ENCODE data around the gene MCOLN3. TPM values are rescaled to one million over a fixed set of nuclear protein-coding genes. Genes with fewer than 3 reads are reported as not detected.
"Not testable (repeated sequence)": the region's sequence is repeated elsewhere in the genome, so short reads cannot be mapped to it uniquely, and the experiment has no call there.

The MCOLN3 gene
- polyA plus RNA-seq, 1 donor = 181 TPM

- H3K36me3 ChIP-seq (ENCODE audit: control insufficient read depth, insufficient read depth, low read length) = no peaks in the 10 kb centered on the region
- peaks cover 10% of the 10 kb centered on the region for H3K4me1 ChIP-seq (ENCODE audit: control insufficient read depth, insufficient read depth, low read length)
- no peak overlapping the region for H3K4me3 ChIP-seq (ENCODE audit: low read length)
- WGBS (ENCODE audit: insufficient coverage, low lambda C conversion rate) = 81% methylated on average over 5 of the region's 10 CpGs
- peaks cover 3% of the 10 kb centered on the region for H3K9me3 ChIP-seq (ENCODE audit: control insufficient read depth, low read depth, low read length)
- DNase-seq = no peak
- no peak overlapping the region for H3K27ac ChIP-seq (ENCODE audit: low read length)
- peaks cover 45% of the 10 kb centered on the region for H3K27me3 ChIP-seq (ENCODE audit: control insufficient read depth, insufficient read depth, low read length)
These were observed 52.6 kb downstream of the MCOLN3 start for GRCh38 chr1:84995484-84996334.

- peaks cover 11% of the 10 kb centered on the region for H3K27me3 ChIP-seq (ENCODE audit: control insufficient read depth, insufficient read depth, low read length)
- H3K4me3 ChIP-seq (ENCODE audit: low read length) = no peak overlapping the region
- WGBS (ENCODE audit: insufficient coverage, low lambda C conversion rate) = 75% methylated on average over 6 of the region's 8 CpGs
- no peaks in the 10 kb centered on the region for H3K4me1 ChIP-seq (ENCODE audit: control insufficient read depth, insufficient read depth, low read length)
- no peak for DNase-seq
- H3K36me3 ChIP-seq (ENCODE audit: control insufficient read depth, insufficient read depth, low read length) = no peaks in the 10 kb centered on the region
- no peaks in the 10 kb centered on the region for H3K9me3 ChIP-seq (ENCODE audit: control insufficient read depth, low read depth, low read length)
- no peak overlapping the region for H3K27ac ChIP-seq (ENCODE audit: low read length)
These were observed 57.0 kb downstream of the MCOLN3 start for GRCh38 chr1:84991097-84991920.

- Histone ChIP-seq H3K36me3 (ENCODE audit: control insufficient read depth, insufficient read depth, low read length) (no peaks in the 10 kb centered on the region), H3K4me1 (ENCODE audit: control insufficient read depth, insufficient read depth, low read length) (no peaks in the 10 kb centered on the region), H3K9me3 (ENCODE audit: control insufficient read depth, low read depth, low read length) (no peaks in the 10 kb centered on the region), H3K27me3 (ENCODE audit: control insufficient read depth, insufficient read depth, low read length) (peaks cover 2% of the 10 kb centered on the region), H3K27ac (ENCODE audit: low read length) (no peak overlapping the region), H3K4me3 (ENCODE audit: low read length) (no peak overlapping the region)
- DNase-seq = no peak
- no CpG with 5 or more reads among the region's 2 CpGs for WGBS (ENCODE audit: insufficient coverage, low lambda C conversion rate)
These were observed 59.7 kb downstream of the MCOLN3 start for GRCh38 chr1:84988588-84988987.

GRCh38 chr1:84986561-84986960, 61.7 kb downstream of the MCOLN3 start:
- H3K4me3 ChIP-seq (ENCODE audit: low read length); H3K27ac ChIP-seq (ENCODE audit: low read length); DNase-seq; H3K27me3 ChIP-seq (ENCODE audit: control insufficient read depth, insufficient read depth, low read length); H3K4me1 ChIP-seq (ENCODE audit: control insufficient read depth, insufficient read depth, low read length); H3K36me3 ChIP-seq (ENCODE audit: control insufficient read depth, insufficient read depth, low read length); H3K9me3 ChIP-seq (ENCODE audit: control insufficient read depth, low read depth, low read length): not testable (repeated sequence)
- whole genome bisulfite sequencing (ENCODE audit: insufficient coverage, low lambda C conversion rate) = 94% methylated on average over 3 of the region's 3 CpGs

- Histone ChIP-seq H3K4me1 (ENCODE audit: control insufficient read depth, insufficient read depth, low read length) (no peaks in the 10 kb centered on the region), H3K27me3 (ENCODE audit: control insufficient read depth, insufficient read depth, low read length) (no peaks in the 10 kb centered on the region), H3K9me3 (ENCODE audit: control insufficient read depth, low read depth, low read length) (no peaks in the 10 kb centered on the region), H3K36me3 (ENCODE audit: control insufficient read depth, insufficient read depth, low read length) (no peaks in the 10 kb centered on the region), H3K4me3 (ENCODE audit: low read length) (no peak overlapping the region), H3K27ac (ENCODE audit: low read length) (no peak overlapping the region)
- DNase-seq = no peak
These were observed 62.9 kb downstream of the MCOLN3 start for GRCh38 chr1:84985365-84985764.

DNA sequence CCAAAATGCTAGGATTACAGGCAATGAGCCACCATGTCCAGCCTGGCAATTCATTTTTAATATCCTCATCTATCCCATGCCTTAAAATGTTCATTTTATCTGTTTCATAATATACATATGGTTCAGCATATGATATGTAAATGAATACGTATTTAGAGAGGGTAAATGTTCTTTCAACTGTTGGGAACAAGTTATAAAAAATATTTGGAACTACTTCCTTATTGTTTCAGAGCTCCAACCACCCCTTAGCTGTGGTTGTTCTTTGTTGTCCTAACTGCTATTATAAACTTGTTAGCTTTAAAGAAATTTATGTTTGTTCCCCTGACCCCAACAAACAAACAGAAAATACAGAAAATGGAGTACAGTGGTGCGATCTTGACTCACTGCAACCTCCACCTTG, 65.9 kb downstream of the MCOLN3 start:
- H3K36me3 ChIP-seq (ENCODE audit: control insufficient read depth, insufficient read depth, low read length) = no peaks in the 10 kb centered on the region

DNA sequence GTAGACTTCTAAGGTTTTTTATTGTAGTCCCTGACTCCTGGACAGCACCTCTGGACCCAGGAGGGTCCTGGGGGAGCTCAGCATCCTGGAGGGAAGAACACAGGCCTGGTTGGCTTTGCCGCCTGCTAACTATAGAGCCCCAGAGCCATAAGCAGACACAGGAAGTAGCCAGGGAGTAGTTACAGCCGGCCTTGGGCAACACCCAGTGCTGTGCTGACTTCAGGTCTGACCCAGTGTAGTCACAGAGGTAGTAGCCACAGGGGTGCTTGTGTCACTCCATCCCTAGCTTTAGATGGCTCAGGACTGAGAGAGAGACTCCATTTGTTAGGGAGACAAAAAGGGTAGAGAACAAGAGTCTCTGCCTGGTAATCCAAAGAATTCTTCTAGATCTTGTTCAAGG, 73.3 kb downstream of the MCOLN3 start:
- H3K36me3 ChIP-seq (ENCODE audit: control insufficient read depth, insufficient read depth, low read length) = no peaks in the 10 kb centered on the region
- H3K27me3 ChIP-seq (ENCODE audit: control insufficient read depth, insufficient read depth, low read length) = no peaks in the 10 kb centered on the region
- no peaks in the 10 kb centered on the region for H3K4me1 ChIP-seq (ENCODE audit: control insufficient read depth, insufficient read depth, low read length)
- no peaks in the 10 kb centered on the region for H3K9me3 ChIP-seq (ENCODE audit: control insufficient read depth, low read depth, low read length)
- no CpG with 5 or more reads among the region's 2 CpGs for WGBS (ENCODE audit: insufficient coverage, low lambda C conversion rate)
- no peak overlapping the region for H3K27ac ChIP-seq (ENCODE audit: low read length)
- no peak overlapping the region for H3K4me3 ChIP-seq (ENCODE audit: low read length)
- no peak for DNase-seq

More for the DNA sequence above, 65.9 kb downstream of the MCOLN3 start:
- H3K9me3 ChIP-seq (ENCODE audit: control insufficient read depth, low read depth, low read length) = no peaks in the 10 kb centered on the region
- no peaks in the 10 kb centered on the region for H3K4me1 ChIP-seq (ENCODE audit: control insufficient read depth, insufficient read depth, low read length)
- no peak for DNase-seq
- no peaks in the 10 kb centered on the region for H3K27me3 ChIP-seq (ENCODE audit: control insufficient read depth, insufficient read depth, low read length)
- WGBS (ENCODE audit: insufficient coverage, low lambda C conversion rate) = no CpG with 5 or more reads among the region's 2 CpGs
- H3K4me3 ChIP-seq (ENCODE audit: low read length) = no peak overlapping the region
- H3K27ac ChIP-seq (ENCODE audit: low read length) = no peak overlapping the region

- no peak for DNase-seq
- Histone ChIP-seq H3K36me3 (ENCODE audit: control insufficient read depth, insufficient read depth, low read length) (no peaks in the 10 kb centered on the region), H3K27me3 (ENCODE audit: control insufficient read depth, insufficient read depth, low read length) (no peaks in the 10 kb centered on the region), H3K4me3 (ENCODE audit: low read length) (no peak overlapping the region), H3K9me3 (ENCODE audit: control insufficient read depth, low read depth, low read length) (no peaks in the 10 kb centered on the region), H3K4me1 (ENCODE audit: control insufficient read depth, insufficient read depth, low read length) (no peaks in the 10 kb centered on the region), H3K27ac (ENCODE audit: low read length) (no peak overlapping the region)
- WGBS (ENCODE audit: insufficient coverage, low lambda C conversion rate) = 90% methylated on average over 2 of the region's 7 CpGs
These were observed 74.6 kb downstream of the MCOLN3 start for GRCh38 chr1:84973498-84974334.

GRCh38 chr1:84972377-84972987, 75.8 kb downstream of the MCOLN3 start:
- no peaks in the 10 kb centered on the region for H3K9me3 ChIP-seq (ENCODE audit: control insufficient read depth, low read depth, low read length)
- peaks cover 6% of the 10 kb centered on the region for H3K4me1 ChIP-seq (ENCODE audit: control insufficient read depth, insufficient read depth, low read length)
- no peak overlapping the region for H3K4me3 ChIP-seq (ENCODE audit: low read length)
- no peaks in the 10 kb centered on the region for H3K27me3 ChIP-seq (ENCODE audit: control insufficient read depth, insufficient read depth, low read length)
- no peaks in the 10 kb centered on the region for H3K36me3 ChIP-seq (ENCODE audit: control insufficient read depth, insufficient read depth, low read length)
- WGBS (ENCODE audit: insufficient coverage, low lambda C conversion rate) = no CpG with 5 or more reads among the region's 1 CpG
- H3K27ac ChIP-seq (ENCODE audit: low read length) = no peak overlapping the region
- peak; percentile 29 to 68 for DNase-seq

- DNase-seq = no peak
- Histone ChIP-seq H3K4me3 (ENCODE audit: low read length) (no peak overlapping the region), H3K36me3 (ENCODE audit: control insufficient read depth, insufficient read depth, low read length) (no peaks in the 10 kb centered on the region), H3K27ac (ENCODE audit: low read length) (no peak overlapping the region), H3K4me1 (ENCODE audit: control insufficient read depth, insufficient read depth, low read length) (peaks cover 6% of the 10 kb centered on the region), H3K9me3 (ENCODE audit: control insufficient read depth, low read depth, low read length) (no peaks in the 10 kb centered on the region), H3K27me3 (ENCODE audit: control insufficient read depth, insufficient read depth, low read length) (no peaks in the 10 kb centered on the region)
- 83% methylated on average over 2 of the region's 2 CpGs for WGBS (ENCODE audit: insufficient coverage, low lambda C conversion rate)
These were observed 76.3 kb downstream of the MCOLN3 start for GRCh38 chr1:84971957-84972356.
